Osteoblast (primary cell): ENCODE data around the gene PIH1D1. TPM values are rescaled to one million over a fixed set of nuclear protein-coding genes. Genes with fewer than 3 reads are reported as not detected.
A peak's percentile ranks its signal among the peaks of the same experiment; 100 is the strongest.

Source experiments
- small RNA-seq: library from RNA; depleted of rRNA; stranded (forward); fragments of <200 nt; gene quantifications from one replicate; pipeline ENCODE3, GENCODE V24; 2012
- total RNA-seq: library from RNA; depleted of rRNA; stranded (reverse); fragments of >200 nt; gene quantifications from 2 replicates; pipeline ENCODE4 v1.2.3, GENCODE V29; 2012

Gene PIH1D1
- total RNA-seq, 1 donor, result 79.3 TPM

Small RNAs within 50 kb of the gene (small RNA-seq; reads per million reads assigned to genes)
- gene MIR150 (0.74 reads per million, percentile 8 among the genes with 10 or more reads in this experiment), gene SNORD32A (not detected), gene SNORD33 (not detected), gene SNORD34 (not detected), gene SNORD35A (not detected), gene SNORD35B (not detected)

Other genes with a start within 250 kb of the PIH1D1 start
- gene SLC6A16, start 126.6 kb downstream of the PIH1D1 start, total RNA-seq, result 0.72 and 1.2 TPM in 2 replicates
- 0.36 TPM in 1 of 2 replicates, not detected in the other for gene CD37, start 116.4 kb downstream of the PIH1D1 start, total RNA-seq
- gene TEAD2, start 89.4 kb downstream of the PIH1D1 start, total RNA-seq, result 40.1 and 41.3 TPM in 2 replicates
- gene DKKL1, start 87.9 kb downstream of the PIH1D1 start, total RNA-seq, result 0.36 TPM in 1 of 2 replicates, not detected in the other
- gene KASH5, start 63.6 kb downstream of the PIH1D1 start, total RNA-seq, result not detected in 2 replicates
- not detected in 2 replicates for gene PTH2, start 28.4 kb downstream of the PIH1D1 start, total RNA-seq
- not detected in 2 replicates for gene GFY, start 26.4 kb downstream of the PIH1D1 start, total RNA-seq
- under 0.01 TPM in 2 replicates for gene SLC17A7, start 10.3 kb downstream of the PIH1D1 start, total RNA-seq
- 26.4 and 32.7 TPM in 2 replicates for gene ALDH16A1, start 1.4 kb upstream of the PIH1D1 start, total RNA-seq
- gene FLT3LG, start 22.4 kb upstream of the PIH1D1 start, total RNA-seq, result 4.3 and 6.5 TPM in 2 replicates
- gene RPL13A, start 35.8 kb upstream of the PIH1D1 start, total RNA-seq, result 2,082 and 2,185 TPM in 2 replicates
- gene RPS11, start 44.6 kb upstream of the PIH1D1 start, total RNA-seq, result 2,306 and 3,079 TPM in 2 replicates
- gene FCGRT, start 60.8 kb upstream of the PIH1D1 start, total RNA-seq, result 67.5 and 75.6 TPM in 2 replicates
- 346 and 377 TPM in 2 replicates for gene RCN3, start 76.2 kb upstream of the PIH1D1 start, total RNA-seq
- 57.5 and 68.0 TPM in 2 replicates for gene NOSIP, start 128.7 kb upstream of the PIH1D1 start, total RNA-seq
- gene PRRG2, start 129.5 kb upstream of the PIH1D1 start, total RNA-seq, result under 0.01 and 0.29 TPM in 2 replicates
- gene PRR12, start 139.4 kb upstream of the PIH1D1 start, total RNA-seq, result 2.2 and 2.9 TPM in 2 replicates
- 23.9 and 31.8 TPM in 2 replicates for gene RRAS, start 188.3 kb upstream of the PIH1D1 start, total RNA-seq
- gene SCAF1, start 190.4 kb upstream of the PIH1D1 start, total RNA-seq, result 12.1 and 14.8 TPM in 2 replicates
- gene IRF3, start 214.0 kb upstream of the PIH1D1 start, total RNA-seq, result 48.5 and 54.2 TPM in 2 replicates
- 4.4 and 5.1 TPM in 2 replicates for gene BCL2L12, start 214.1 kb upstream of the PIH1D1 start, total RNA-seq
- gene PRMT1, start 225.5 kb upstream of the PIH1D1 start, total RNA-seq, result 199 and 208 TPM in 2 replicates
- gene ADM5, start 237.8 kb upstream of the PIH1D1 start, total RNA-seq, result under 0.01 and 0.29 TPM in 2 replicates
- 10.9 and 17.0 TPM in 2 replicates for gene CPT1C, start 239.3 kb upstream of the PIH1D1 start, total RNA-seq